HS-27A (cell line): ENCODE results near the gene TTC34.

Source experiments
- DNase-seq: peaks from one replicate; pipeline ENCODE4 v3.0.0-alpha.2; 2012; ENCODE audit warnings: low read depth, missing footprints

TTC34 gene

DNA sequence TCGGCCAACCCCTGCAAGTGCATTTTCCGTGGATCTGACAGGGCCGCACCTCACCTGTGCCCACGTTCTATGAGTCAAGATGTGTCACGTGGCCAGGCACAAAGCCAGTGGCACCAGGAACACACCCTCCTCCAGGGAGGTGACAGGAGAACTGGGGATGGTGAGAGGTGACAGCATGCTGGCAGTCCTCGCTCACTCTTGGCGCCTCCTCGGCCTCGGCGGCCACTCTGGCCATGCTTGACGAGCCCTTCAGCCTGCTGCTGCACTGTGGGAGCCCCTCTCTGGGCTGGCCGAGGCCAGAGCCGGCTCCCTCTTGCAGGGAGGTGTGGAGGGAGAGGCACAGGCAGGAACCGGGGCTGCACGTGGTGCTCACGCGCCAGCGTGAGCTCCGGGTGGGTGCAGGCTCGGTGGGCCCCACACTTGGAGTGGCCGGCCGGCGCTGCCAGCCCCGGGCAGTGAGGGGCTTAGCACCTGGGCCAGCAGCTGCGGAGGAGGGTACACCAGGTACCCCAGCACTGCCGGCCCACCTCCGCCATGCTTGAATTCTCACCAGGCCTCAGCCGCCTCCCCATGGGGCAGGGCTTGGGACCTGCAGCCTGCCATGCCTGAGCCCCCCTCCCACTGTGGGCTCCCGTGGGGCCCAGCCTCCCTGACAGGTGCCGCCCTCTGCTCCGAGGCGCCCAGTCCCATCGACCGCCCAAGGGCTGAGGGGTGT, 11.6 kb upstream of the TTC34 start:
- DNase-seq = no peak

DNA sequence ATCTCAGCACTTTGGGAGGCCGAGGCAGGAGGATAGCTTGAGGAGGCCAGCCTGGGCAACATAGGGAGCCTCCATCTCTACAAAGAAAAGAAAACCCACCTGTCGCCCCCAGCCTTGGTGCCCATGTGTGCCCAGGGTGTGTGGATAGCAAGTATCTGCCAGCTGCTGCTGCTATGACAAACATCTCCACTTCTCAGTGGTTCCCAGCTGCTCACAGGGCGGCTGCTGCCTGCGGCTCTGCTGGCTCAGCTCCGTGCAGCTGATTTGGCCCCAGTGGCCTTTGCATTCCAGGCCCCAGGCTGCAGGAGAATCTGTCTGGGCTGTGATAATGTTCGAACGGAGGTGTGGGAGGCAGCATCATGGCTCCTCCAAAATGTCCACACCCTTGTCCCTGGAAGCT, 10.6 kb upstream of the TTC34 start:
- no peak for DNase-seq

DNA sequence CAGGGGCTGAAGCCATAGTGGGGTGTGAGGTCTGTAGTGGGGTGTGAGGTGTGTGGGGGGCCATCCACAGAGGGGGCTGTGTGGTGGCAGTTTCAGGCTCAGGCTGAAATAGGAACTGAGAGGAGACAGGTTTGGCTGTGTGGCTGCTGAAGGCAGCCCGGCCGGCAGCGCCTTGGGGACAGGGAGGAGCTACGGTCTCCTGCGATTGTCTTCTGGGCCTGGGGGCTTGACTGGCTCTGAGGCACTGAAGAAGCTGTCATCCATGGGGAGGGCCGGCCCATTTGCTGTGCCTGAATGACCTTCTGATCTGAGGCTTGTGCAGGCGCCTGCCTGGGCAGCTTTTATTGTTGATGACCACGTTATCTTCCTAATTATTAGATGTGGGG, 10.0 kb upstream of the TTC34 start:
- no peak for DNase-seq

DNA sequence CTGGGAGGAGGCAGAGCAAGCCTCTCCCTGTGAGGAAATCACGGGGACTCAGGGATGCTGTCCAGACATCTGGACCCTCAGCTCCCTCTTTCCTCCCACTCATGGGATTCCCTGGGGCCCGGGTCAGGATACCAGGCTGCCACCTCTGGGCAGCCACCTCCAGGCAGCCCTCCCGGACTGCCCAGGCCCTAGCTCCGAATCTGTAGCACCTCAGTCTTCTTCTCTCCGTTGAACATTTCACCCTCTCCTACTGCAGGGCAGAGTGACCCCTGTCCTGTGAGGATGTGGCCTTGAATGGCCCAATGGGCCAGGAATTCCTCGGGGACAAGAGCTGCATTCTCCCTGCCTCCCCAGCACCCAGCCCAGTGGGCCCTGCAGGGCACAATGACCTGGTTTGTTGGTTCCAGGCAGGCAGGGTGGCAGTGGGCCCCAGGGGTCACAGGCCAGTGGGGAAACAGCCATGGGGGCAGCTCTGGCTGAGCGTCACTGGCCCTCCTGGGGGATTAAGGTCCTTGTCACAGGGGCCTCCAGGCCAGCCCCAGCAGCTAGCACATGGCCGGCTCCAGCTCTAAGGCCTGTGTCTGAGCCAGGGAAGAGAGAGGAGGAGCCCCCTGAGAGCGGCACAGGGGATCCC, 9.5 kb upstream of the TTC34 start:
- no peak for DNase-seq

DNA sequence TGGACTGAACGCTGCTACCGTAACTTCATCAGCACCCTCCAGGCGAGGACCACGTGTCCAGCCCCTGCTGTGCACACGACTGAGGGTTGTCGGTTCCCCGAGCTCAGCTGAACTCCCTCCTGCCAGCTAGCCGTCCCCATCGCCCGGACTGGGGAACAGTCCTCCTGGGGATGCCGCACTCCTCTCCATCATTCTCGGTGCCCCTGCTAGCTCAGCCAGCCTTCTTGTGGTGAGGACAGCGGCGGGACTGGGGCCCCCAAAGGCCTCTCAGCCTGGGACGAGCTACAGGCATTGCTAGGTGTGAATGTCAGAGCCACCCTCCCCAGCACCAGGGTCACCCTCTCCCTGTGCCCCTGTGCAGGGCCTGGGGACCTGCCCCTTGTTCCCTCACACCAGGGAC, 8.8 kb upstream of the TTC34 start:
- DNase-seq = no peak

DNA sequence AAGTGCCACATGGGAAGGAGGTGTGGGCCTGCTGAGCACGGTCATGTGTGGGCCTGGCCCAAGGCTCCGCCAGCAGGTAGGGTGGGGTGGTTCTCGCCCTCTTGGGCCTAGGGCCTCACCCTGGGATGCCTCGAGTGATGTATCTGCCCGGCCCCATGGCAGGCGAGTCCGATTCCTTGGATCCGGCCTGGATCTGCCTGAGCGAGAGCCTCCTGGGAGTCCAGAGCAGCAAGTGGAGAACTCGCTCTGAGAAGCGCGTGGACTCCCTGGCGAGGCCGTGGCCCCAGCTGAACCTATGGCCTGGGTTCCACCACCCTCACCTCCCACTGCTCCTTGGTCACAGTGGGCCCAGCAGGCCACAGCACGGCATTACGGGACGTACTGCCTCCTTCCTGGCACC, 8.2 kb upstream of the TTC34 start:
- no peak for DNase-seq

DNA sequence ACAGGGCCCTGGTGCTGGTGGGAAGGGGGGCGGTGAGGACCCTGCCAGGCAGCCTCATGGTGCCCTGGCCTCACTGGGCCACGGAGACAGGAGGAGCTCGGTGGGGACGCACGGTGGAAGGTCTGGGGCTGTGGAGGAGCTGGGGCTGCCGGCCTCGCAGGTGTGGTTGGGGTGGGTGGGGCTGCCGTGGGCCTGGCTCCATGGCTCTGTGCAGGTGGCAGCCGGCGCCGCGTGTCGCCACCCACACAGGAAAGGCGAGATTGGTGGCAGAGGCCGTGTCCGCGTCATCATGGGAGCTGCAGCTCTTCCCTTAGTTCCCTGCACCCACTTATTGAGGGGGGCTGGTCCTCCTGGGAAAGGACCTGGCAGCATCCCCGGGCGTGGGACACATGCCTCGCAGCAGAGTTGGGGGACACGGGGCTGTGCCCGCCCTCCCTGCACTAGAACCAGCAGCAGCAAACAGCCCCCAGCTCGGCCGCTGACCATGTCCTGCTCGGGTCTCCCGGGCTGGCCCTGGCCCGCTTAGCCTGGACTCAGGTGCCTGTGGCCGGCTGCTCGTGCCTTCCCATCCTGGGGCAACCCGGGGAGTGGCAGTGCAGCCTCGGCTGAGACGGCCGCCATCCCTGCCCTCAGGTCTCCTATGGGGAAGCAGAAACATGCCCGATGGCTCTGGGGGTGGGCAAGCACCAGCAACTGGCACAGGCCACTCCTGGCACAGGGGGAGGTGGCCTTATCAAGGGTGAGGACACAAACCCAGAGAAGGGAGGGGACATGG, 7.5 kb upstream of the TTC34 start:
- DNase-seq = no peak

DNA sequence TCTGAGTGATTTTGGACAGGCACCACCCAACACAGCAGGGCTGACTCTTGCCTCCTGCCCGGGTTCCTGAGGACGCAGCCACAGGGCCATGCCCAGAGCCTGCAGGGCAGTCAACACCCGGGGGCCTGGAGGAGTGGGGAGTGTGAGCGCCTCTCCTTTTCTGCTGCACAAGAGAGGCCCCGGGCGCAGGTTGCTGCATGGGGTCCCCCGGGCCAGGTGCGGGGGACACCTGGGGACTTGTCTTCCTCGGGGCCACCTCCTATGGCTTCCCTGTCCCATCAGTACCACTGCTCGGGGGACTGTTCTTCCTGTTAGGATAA, 6.9 kb upstream of the TTC34 start:
- no peak for DNase-seq

DNA sequence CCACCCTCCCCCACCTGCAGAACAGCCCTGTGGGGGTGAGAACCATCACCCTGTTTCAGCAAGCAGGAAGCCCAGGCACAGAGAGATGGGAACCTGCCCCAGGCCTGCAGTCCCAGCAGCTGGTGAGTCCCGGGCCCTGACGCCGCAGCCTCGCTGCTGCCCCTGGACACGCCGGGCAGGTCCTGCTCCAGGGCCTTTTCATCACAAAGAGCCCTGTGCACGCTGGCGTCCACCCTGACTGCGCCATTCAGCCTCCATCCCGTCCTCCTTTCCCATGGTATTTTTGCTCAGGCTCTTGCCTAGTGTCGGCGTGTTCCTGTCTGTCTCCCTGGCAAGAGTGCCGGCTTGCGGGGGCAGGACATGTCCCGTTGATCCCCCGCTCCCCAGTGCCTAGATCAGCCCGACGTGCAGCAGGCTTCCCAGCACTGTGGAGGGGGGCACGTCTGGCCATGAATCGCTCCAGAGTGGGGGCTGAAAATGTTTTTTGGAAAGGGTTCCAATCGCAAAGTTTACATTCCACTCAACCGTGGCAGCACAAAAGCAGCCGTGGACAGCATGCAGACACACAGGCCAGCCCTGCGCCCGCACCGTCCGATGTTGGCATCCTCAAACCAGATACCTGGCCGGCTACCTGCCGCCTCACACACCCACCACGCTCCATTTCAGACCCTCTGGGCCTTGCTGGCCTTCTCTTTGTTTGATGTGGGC, 6.3 kb upstream of the TTC34 start:
- no peak for DNase-seq

DNA sequence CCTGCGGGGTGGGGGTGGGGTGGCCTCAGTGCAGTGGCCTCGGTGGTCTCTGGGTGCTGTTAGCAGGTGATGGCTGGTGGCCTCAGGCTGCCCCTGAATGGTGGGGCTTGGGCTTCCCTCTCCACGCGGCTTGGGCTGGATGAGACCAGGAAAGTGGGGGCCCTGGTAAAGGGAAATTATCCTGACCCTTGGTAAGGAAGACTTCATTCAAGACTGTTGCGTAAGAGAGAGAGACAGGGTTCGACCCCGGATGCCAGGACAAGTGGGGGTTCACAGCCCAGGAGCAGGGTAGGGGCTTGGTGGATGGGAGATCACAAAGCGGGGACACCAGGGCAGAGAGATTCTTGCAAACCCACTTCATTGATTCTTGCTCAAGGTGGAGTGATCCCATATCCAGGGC, 5.5 kb upstream of the TTC34 start:
- no peak for DNase-seq

DNA sequence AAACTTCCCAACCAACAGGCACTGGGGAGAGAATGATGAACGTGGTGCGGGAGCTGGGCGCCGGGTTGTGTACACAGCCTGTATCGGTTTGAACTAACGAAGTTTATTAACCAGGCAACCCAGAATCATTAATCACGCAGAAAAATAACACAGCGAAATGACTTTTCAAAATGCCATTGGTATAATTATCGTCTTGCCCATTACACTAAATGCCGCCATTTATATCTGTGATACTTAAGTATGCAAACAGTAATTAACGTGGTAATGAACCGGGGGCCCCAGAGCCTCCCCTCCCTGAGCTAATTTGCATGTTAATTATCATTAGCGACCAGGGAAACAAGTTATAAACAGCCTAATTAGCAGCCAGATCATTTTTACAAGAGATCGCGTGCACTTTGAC, 5.1 kb upstream of the TTC34 start:
- no peak for DNase-seq

DNA sequence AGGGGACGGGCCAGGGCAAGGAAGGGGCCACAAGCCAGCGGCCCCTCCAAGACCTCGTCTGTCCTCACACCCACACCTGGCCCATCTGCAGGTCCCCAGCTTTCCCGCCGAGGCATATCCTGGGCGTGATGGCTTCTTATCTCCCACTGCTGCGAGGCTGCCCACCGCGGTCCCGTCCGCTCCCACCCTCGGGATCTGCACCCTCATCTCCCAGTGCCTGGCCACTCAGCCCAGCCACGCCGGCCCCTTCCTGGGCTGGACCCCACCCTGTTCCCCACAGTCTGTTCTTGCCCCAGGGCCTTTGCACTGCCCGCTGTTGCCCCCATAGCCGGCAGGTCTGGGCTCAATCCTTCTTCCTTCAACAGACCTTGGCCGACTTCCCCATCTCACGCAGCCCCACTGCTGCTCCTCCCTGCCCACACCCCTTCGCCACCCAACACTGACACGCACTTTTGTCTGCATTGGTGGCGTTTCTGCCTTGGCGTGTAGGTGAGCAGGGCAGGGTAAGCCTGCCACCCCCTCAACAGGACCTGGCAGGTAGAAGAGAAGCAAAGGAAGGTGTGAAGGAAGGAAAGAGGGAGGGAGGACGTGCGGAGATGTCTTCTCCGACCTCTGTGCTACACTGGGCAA, 4.4 kb upstream of the TTC34 start:
- DNase-seq = no peak

DNA sequence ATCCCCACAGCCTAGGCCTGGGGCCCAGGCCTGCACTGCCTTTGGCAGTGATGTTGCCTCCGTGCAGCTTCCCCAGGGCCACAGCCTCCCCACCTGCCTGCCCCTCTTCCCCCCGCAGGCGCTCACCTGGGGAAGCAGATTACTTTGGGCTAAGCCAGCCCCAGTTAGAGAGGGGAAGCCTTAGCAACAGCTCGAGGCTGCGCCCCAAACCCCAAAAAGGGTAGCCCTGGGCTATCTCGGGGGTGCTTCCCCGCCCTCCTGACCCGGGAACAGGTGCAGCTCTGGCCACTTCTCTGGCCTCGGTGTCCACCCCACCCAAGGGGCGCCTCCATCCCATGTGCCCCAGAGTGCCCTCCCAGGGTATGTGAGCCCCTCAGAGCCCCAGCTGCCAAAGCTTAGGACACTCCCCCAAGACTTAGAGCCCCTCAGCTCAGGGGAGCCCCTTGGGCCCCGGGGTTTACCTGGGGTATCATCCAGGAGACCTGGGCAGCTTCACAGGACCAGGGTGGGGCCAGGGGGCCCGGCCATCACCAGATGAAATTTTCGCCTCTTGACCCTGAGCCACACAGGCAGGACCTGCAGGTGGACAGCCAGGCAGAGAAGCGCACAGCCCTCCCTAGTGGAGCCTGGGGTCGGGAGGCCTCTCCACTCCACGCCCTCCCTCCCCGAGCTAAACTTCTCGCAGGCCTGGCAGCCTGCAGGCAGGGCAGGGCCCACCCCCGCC, 3.3 kb upstream of the TTC34 start:
- no peak for DNase-seq

DNA sequence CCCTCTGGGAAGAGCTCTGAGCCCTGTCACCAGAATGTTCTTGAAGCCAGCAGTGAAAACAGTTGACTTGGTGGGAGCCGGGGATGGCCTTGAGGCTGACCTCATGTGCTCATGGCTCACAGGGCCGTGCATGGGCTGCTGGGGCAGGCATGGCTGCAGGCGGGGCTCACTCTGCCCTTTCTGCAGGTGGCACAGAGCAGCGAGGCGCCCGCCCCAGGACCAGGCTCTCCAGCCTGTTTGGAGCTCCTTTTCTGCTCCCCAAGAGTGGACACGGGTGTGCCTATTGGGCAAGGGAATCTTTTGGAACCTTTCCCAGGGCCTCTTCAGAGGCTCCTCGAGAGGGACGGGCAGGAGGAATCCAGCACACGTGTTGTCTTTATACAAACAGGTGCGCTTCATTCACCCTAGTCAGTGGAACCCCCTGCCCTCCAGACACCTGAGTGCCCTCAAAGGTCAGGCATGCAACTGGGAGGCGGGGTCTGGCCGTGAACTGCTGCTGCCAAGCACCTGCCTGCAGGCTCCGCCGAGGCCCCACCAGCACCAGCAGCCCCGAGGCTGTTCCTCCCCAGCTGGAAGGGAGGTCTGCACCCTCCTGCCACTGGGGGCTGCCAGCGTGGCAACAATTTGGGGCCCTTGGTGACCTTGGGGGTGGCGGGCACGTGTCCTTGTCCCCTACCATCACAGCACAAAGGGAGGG, 2.6 kb upstream of the TTC34 start:
- DNase-seq = no peak

DNA sequence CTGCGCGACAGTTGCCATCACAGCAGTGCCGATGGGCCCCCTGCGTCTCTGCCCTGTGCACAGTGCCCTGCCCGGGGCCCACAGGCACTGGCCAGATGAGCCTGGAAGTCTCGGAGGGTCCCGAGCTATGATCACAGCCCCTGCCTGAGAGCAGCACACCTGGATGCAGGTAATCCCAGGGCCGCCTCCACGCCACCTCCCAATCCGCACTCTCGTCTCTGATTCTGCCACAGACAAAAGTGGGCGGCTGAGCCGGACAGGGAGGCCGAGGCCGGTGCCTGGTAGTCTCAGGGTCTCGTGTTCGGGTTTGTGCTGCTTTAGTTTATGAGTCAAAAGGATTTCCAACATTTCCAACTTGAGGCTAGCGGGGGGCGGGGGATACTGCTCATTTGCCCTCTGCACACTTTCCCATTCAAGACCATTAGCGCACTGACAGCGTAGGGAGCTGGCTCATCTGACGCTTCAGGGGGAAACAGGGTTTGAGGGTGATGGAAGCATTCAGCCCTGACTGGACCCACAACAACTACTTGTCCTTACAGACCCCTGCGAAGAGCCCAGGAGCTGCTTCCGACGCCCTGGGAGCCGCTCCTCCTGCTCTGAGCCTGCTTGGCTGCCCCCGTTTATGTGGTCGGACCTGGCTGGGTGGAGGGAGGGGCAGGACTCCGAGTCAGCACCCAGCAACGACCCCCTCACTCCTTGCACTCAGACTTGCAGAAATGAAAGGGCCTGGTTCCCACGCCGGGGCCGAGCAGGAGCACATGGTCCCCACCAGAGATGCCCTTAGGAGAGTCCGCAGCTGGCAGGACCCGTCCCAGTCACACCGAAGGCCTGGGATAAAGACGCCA, 1.8 kb upstream of the TTC34 start:
- no peak for DNase-seq

DNA sequence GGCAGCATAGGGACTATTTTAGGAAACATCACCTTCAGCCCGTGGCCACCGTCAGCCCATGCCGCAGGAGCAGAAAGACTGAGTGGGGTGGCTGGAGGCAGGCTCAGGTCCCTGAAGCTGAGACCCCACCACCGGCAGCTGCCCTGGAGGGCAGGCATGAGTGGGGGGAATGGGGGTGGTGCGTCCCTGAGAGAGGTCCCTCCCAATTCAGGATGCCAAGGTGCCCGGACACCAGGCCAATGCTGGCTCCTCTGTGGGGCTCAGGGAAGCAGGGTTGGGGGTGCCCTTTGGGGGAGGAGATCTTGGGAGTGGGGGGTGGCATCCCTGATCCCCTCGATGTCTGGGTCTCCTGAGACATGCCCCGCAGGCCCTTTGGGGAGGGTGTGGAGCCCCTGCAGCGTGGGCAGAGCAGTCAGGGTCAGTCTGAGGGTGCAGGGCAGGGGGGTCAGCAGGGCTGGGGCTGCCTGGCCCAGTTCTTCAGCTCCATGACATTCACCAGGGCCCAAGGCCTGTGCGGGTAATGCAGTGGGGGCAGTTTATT, 998 bp upstream of the TTC34 start:
- DNase-seq = no peak

DNA sequence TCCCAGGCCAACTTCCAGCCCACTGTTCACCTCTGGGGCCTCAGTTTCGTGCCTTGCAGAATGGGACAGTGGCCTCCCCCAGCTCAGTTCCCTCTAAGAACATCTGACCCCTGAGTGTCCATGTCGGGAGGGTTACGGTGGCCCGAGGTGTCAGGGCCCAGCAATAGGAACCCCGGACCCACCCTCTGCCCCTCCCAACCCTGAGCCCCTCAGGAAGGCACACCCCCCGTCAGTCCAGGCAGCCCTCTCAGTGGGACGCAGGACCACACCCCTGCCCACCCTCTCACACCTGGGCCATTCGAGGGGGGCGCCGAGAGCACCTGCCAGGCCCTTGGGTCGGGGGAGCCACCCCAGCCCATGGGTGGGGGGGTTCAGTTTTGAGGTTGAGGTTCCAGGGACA, 447 bp downstream of the TTC34 start:
- no peak for DNase-seq

DNA sequence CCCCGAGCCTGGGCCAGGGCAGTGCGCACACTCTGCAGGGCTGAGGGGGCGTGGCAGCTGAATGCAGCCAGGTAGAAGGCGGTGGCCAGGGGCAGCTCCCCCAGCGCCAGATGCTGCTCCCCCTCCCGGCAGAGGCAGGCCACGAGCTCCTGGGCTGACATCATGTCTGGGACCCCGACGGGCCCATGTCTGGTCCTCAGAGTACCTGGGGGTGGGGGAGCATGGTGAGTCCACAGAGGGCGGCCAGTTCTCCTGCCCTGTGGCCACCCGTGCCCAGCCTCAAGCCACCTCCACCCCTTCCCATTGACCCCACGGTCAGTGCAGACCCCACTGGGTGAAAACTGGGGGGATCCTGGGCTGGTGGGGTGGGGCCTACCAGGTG, 838 bp downstream of the TTC34 start:
- DNase-seq = no peak

DNA sequence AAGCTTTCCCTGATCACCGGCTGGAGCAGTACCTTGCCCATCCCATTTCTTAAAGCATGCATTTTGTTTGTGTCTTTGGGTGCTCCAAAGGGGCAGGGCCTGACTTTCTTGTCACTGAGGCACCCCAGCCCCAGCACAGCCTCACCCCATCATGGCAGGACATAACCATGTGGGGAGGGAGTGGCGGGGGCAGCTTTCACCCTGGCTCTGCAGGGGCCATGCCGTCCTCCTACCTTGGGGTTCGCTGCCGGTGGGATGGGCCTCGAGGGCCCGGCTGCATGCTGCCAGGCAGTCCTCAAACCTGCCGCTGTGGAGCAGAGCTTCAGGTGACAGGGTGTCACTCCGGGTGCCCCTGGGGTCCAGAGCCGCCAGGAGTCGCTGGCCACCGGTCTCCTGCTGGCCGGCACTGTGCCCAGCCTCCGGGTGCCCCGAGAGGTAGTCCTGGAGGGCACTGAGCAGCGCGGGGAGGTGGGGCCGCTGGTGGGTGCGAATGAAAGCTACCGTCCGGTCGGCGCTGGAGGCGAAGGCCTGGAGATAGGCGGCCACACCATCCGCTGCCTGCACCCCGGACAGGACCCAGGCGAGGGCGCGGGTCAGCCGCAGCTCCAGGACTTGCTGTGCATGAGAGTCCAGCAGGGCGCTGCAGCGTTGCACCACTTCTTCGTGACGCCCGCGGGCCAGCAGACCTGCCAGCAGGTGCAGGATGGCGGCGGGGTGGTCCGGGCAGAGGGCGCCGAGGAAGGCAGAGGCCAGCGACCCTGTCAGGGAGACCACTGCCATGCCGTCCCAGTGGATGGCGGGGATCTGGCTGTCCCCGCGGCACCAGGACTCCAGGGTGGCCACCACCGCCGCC, 1.5 kb downstream of the TTC34 start:
- DNase-seq = no peak
